HepG2 (cell line): Measurements from ENCODE around the gene SLC9A5. TPM values are rescaled to one million over a fixed set of nuclear protein-coding genes. Genes with fewer than 3 reads are reported as not detected.
A peak's percentile ranks its signal among the peaks of the same experiment; 100 is the strongest.

Experiments used
- ATAC-seq: fragments of 200-7000 bp; cut with Tn5 transposase; 3 replicates; pipeline ENCODE4 v1.9.1; 2020; ENCODE audit warnings: mild to moderate bottlenecking, moderate library complexity
- BruUV-seq: library from RNA; stranded (reverse); fragments of 400-500 nt; replicated peaks from 2 replicates; lab custom pipeline; 2021; lab: Mats Ljungman, UMichigan
- CTCF ChIA-PET: fragments of 300-600 bp; formaldehyde crosslinking; extraction: SDS; loops from one replicate; lab custom pipeline; 2021; ENCODE audit warnings: low total read pairs, inconsistent platforms, low intra/inter-chr PET ratio; lab: Yijun Ruan, JAX
- POLR2A ChIA-PET: fragments of 350-600 bp; sonication (Branson Sonifier 250); formaldehyde crosslinking; loops from one replicate; lab custom pipeline; 2020; ENCODE audit warnings: antibody characterized with exemption, inconsistent platforms; lab: Yijun Ruan, JAX
- DNase-seq: peaks from one replicate; pipeline ENCODE4 v3.0.0-alpha.2; 2015; ENCODE audit warnings: low spot score
- FAIRE-seq: peaks from 3 replicates; lab custom pipeline; 2011; peaks lifted over from hg19 to GRCh38; lab: Jason Lieb, UNC
- H2AFZ ChIP-seq: one replicate; pipeline ENCODE4 v1.6.1; 2011; ENCODE audit warnings: low read length, inconsistent platforms
- H3K27ac ChIP-seq: fragments of 300-600 bp; 3 replicates; pipeline ENCODE4 v1.8.0; 2011; ENCODE audit warnings: mixed run types, mild to moderate bottlenecking, mixed read lengths, low read length, inconsistent platforms; ENCODE audit not compliant: insufficient read depth; ENCODE audit errors: extremely low read length
- H3K27me3 ChIP-seq, 2 experiments: fragments of 200-600 bp in 1 of 2; 2 replicates in 1 of 2; 3 replicates in 1 of 2; pipeline versions ENCODE4 v1.6.0 to v1.8.0; 2011; ENCODE audit warnings: low read length in 2 of 2, mild to moderate bottlenecking in 2 of 2, moderate library complexity in 2 of 2, inconsistent platforms in 1 of 2; ENCODE audit not compliant: insufficient read depth in 2 of 2, control insufficient read depth in 1 of 2
- H3K36me3 ChIP-seq, 2 experiments: fragments of 200-600 bp in 1 of 2; replicated peaks in 1 of 2; 2 replicates in 1 of 2; 3 replicates in 1 of 2; pipeline versions ENCODE4 v1.5.1 to v1.8.0; 2011; ENCODE audit warnings: low read length in 2 of 2, inconsistent platforms in 1 of 2; ENCODE audit not compliant: insufficient read depth in 2 of 2, control insufficient read depth in 1 of 2
- H3K4me1 ChIP-seq: 2 replicates; pipeline ENCODE4 v1.5.1; 2012; ENCODE audit warnings: low read length, inconsistent platforms; ENCODE audit not compliant: insufficient read depth
- H3K4me2 ChIP-seq: 2 replicates; pipeline ENCODE4 v1.6.0; 2011; ENCODE audit warnings: low read depth, low read length, inconsistent platforms
- H3K4me3 ChIP-seq, 3 experiments: fragments of 200-600 bp in 1 of 3; sonication (generic), shearing (Covaris generic) in 1 of 3; replicated peaks in 1 of 3; 2 replicates each; pipeline ENCODE4 v1.5.1; 2011 to 2016; ENCODE audit warnings: low read length in 3 of 3, inconsistent platforms in 2 of 3, low read depth in 2 of 3, mild to moderate bottlenecking in 2 of 3, control low read depth in 1 of 3, mixed read lengths in 1 of 3; ENCODE audit not compliant: insufficient read depth in 1 of 3
- H3K79me2 ChIP-seq: one replicate; pipeline ENCODE4 v1.6.1; 2011; ENCODE audit warnings: low read length, inconsistent platforms; ENCODE audit not compliant: insufficient read depth
- H3K9ac ChIP-seq: 2 replicates; pipeline ENCODE4 v1.6.0; 2011; ENCODE audit warnings: mild to moderate bottlenecking, low read depth, low read length, inconsistent platforms; ENCODE audit not compliant: insufficient read depth
- H3K9me3 ChIP-seq: 2 replicates; pipeline ENCODE4 v1.5.1; 2012; ENCODE audit warnings: mild to moderate bottlenecking, low read length
- H4K20me1 ChIP-seq: 2 replicates; pipeline ENCODE4 v1.6.0; 2011; ENCODE audit warnings: inconsistent platforms, mild to moderate bottlenecking, low read length, moderate library complexity; ENCODE audit not compliant: insufficient read depth
- HOXA3 ChIP-seq: sonication (generic); formaldehyde crosslinking; IDR thresholded peaks from 2 replicates; pipeline ENCODE4 v1.5.0; 2020; ENCODE audit warnings: missing genetic modification reagents
- KDM1A ChIP-seq: IDR thresholded peaks from 2 replicates; pipeline ENCODE4 v1.6.1; 2016; ENCODE audit warnings: missing compliant biosample characterization
- KLF13 ChIP-seq: sonication (generic); formaldehyde crosslinking; IDR thresholded peaks from 2 replicates; pipeline ENCODE4 v1.4.0; 2020; ENCODE audit warnings: mild to moderate bottlenecking, missing genetic modification reagents
- NRL ChIP-seq: sonication (generic); formaldehyde crosslinking; IDR thresholded peaks from 2 replicates; pipeline ENCODE4 v1.5.0; 2020; ENCODE audit warnings: missing genetic modification reagents, mild to moderate bottlenecking, moderate library complexity, borderline replicate concordance
- ZNF589 ChIP-seq: sonication (generic); formaldehyde crosslinking; conservative IDR thresholded peaks from 2 replicates; pipeline ENCODE4 v1.8.0; 2022; ENCODE audit warnings: mild to moderate bottlenecking, moderate library complexity, missing genetic modification reagents
- ZNF782 ChIP-seq: sonication (generic); formaldehyde crosslinking; IDR thresholded peaks from 2 replicates; pipeline ENCODE4 v1.4.0; 2020; ENCODE audit warnings: missing genetic modification reagents, mild to moderate bottlenecking, borderline replicate concordance
- WGBS: methylation state at CpG from one replicate; pipeline ENCODE4 v1.1.6; 2017; ENCODE audit warnings: low lambda C conversion rate; 5-methylcytosine and 5-hydroxymethylcytosine counted together
- in situ Hi-C: cut with HindIII; loops from 2 replicates; pipeline ENCODE4 v1.10.0; 2017; ENCODE audit warnings: low pct_unique_long_range_greater_than_20kb; ENCODE audit not compliant: extremely low pct_ligation_motif_present
- intact Hi-C: fragments of 100-400 bp; cut with micrococcal nuclease; formaldehyde crosslinking; loops from one replicate; pipeline ENCODE4 v1.10.0; 2022; ENCODE audit not compliant: unreplicated experiment
- polyA plus RNA-seq, 8 experiments: library from polyadenylated mRNA; depleted of rRNA in 3 of 8; stranded (reverse) in 7 of 8; unstranded in 1 of 8; fragments of >200 nt; fragmentation: Illumina TruSeq in 4 of 8; extraction: Trizol in 4 of 8; gene quantifications; 2 replicates each; pipeline versions ENCODE4 v1.2.1 to v1.2.3, GENCODE V29; 2011 to 2016; ENCODE audit warnings: low read depth in 4 of 8, missing spikeins in 1 of 8, mixed read lengths in 1 of 8; ENCODE audit not compliant: insufficient read depth in 1 of 8
- total RNA-seq, 5 experiments: library from RNA; depleted of rRNA; stranded (reverse); fragments of >200 nt; fragmentation: Illumina TruSeq; extraction: Trizol; gene quantifications; 2 replicates each; pipeline ENCODE4 v1.2.3, GENCODE V29; 2016; ENCODE audit warnings: low read depth in 1 of 5
- TF ChIP-seq, protein P1 (sequence below): sonication (generic); formaldehyde crosslinking; IDR thresholded peaks from 2 replicates; pipeline ENCODE4 v1.4.0; 2020; ENCODE audit warnings: missing genetic modification reagents, borderline replicate concordance
- TF ChIP-seq, protein P2 (sequence below): sonication (generic); formaldehyde crosslinking; IDR thresholded peaks from 2 replicates; pipeline ENCODE4 v1.9.0; 2022; ENCODE audit warnings: missing genetic modification reagents, mild to moderate bottlenecking, borderline replicate concordance
- TF ChIP-seq, protein P3 (sequence below): sonication (generic); formaldehyde crosslinking; IDR thresholded peaks from 2 replicates; pipeline ENCODE4 v1.8.0; 2022; ENCODE audit warnings: mild to moderate bottlenecking, missing genetic modification reagents

Gene SLC9A5
- total and polyA plus RNA-seq, 2 of the 13 experiments (the other 11 are each of a cell fraction or from before 2014, with no cell fraction given) = 0.58 to 1.4 TPM

DNA sequence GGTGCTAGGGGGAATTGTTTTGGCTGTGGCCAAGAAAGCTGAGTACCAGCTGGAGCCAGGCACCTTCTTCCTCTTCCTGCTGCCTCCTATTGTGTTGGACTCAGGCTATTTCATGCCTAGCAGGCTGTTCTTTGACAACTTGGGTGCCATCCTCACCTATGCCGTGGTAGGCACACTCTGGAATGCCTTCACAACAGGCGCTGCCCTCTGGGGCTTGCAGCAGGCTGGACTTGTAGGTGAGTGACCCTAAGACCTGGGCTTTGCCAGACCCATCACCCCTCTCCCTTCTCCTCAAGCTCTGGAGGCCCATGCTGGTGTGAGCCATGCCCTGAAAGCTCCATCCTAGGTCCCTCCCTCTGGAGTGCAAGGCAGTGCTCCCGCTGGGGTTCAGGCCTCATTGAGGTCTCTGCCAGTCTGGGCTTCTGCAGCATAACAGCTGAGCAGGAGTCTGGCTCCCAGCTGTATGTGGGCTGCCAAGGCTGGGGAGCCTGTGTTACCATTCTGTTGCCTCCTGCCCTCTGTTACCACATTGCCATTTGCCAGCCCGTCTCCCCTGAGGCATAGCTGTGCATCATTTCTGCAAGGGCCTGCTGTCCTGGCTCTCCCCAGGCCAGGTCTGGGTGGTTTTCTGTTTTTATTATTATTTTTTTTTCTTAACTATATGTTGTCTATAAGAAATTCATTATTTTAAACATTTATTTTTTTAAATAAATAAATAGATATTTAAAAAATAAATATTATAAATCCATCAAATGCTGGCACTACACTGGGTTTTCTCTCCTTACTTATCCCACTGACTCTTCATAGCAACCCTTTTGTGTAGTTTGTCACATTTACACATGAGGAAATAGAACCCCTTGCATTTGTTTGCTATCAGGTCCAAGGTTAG, 4.1 kb downstream of the SLC9A5 start:
- peaks cover 34% of the 10 kb centered on the region for H3K4me1 ChIP-seq
- peaks cover 0 to 22% of the 10 kb centered on the region in 2 experiments; a peak in 3 of 5 replicates for H3K27me3 ChIP-seq
- no peaks in the 10 kb centered on the region for H3K79me2 ChIP-seq
- FAIRE-seq = no peak
- no peak overlapping the region for H3K9ac ChIP-seq
- DNase-seq = no peak
- no peaks in the 10 kb centered on the region for H3K36me3 ChIP-seq
- H3K4me2 ChIP-seq = no peak overlapping the region
- TF ChIP-seq KDM1A (no peak), NRL (CRISPR knock-in tag) (0 out of 2 replicates have a peak, but pooled peaks have one; percentile 27), HOXA3 (CRISPR knock-in tag) (no peak)
- H3K9me3 ChIP-seq = no peaks in the 10 kb centered on the region
- intact Hi-C loops (no loop called here), in situ Hi-C loops (no loop called here)
- H3K4me3 ChIP-seq = no peak overlapping the region
- 87% methylated on average over 1 of the region's 4 CpGs for WGBS
- ChIA-PET CTCF (no interaction called here), POLR2A (interaction anchor here (1.1 kb wide), 1 partner anchor 15 kb away, joined by 3 read pairs; no protein-coding TSS in a partner anchor)
- ATAC-seq = no peak
- BruUV-seq = no TSS peak
- H3K27ac ChIP-seq = no peak overlapping the region
- H4K20me1 ChIP-seq = no peaks in the 10 kb centered on the region
- no peak overlapping the region for H2AFZ ChIP-seq

DNA sequence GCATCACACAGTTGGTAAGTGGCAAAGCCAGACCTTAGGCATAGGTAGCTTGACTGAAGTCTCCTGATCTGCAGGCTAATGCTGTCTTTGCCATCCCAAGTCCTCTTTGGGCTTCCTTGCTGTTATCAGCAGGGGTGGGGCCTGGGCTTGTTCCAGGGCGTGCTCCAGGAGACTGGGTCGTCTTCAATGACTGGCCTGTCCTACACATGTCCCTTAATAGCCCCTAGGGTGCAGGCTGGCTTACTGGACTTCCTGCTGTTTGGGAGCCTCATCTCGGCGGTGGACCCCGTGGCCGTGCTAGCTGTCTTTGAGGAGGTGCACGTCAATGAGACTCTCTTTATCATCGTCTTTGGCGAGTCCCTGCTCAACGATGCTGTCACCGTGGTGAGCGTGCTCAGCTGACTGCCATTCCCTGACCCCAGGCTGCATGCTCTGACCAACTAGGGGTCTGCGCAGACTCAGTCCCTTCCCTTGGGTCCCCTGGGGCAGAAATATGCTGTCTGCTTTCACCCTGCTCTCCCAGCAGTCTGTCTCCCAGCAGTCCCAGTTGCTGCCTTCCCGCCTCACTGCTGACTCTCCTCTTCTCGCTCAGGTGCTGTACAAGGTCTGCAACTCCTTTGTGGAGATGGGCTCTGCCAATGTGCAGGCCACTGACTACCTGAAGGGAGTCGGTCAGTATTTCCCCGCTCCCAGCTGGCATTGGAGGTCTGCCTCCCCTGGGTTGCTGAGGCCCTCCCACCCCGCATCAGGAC, 6.2 kb downstream of the SLC9A5 start:
- Histone ChIP-seq H2AFZ (no peak overlapping the region), H3K27me3 (peaks cover 0 to 7% of the 10 kb centered on the region in 2 experiments; a peak in 2 of 5 replicates), H3K36me3 (no peaks in the 10 kb centered on the region), H3K27ac (no peak overlapping the region), H3K9me3 (no peaks in the 10 kb centered on the region), H3K4me1 (peaks cover 20% of the 10 kb centered on the region), H3K79me2 (no peaks in the 10 kb centered on the region), H3K9ac (no peak overlapping the region), H4K20me1 (no peaks in the 10 kb centered on the region), H3K4me3 (no peak overlapping the region), H3K4me2 (no peak overlapping the region)
- FAIRE-seq = no peak
- ATAC-seq = no peak
- in situ Hi-C loops (no loop called here), intact Hi-C loops (no loop called here)
- ChIA-PET POLR2A (no interaction called here), CTCF (no interaction called here)
- 69% methylated on average over 17 of the region's 18 CpGs for WGBS
- no peak for DNase-seq
- BruUV-seq = no TSS peak
- TF ChIP-seq KLF13 (CRISPR knock-in tag) (no peak), ZNF589 (CRISPR knock-in tag) (no peak), ZNF782 (CRISPR knock-in tag) (no peak)
- TF ChIP-seq, protein P1, sequence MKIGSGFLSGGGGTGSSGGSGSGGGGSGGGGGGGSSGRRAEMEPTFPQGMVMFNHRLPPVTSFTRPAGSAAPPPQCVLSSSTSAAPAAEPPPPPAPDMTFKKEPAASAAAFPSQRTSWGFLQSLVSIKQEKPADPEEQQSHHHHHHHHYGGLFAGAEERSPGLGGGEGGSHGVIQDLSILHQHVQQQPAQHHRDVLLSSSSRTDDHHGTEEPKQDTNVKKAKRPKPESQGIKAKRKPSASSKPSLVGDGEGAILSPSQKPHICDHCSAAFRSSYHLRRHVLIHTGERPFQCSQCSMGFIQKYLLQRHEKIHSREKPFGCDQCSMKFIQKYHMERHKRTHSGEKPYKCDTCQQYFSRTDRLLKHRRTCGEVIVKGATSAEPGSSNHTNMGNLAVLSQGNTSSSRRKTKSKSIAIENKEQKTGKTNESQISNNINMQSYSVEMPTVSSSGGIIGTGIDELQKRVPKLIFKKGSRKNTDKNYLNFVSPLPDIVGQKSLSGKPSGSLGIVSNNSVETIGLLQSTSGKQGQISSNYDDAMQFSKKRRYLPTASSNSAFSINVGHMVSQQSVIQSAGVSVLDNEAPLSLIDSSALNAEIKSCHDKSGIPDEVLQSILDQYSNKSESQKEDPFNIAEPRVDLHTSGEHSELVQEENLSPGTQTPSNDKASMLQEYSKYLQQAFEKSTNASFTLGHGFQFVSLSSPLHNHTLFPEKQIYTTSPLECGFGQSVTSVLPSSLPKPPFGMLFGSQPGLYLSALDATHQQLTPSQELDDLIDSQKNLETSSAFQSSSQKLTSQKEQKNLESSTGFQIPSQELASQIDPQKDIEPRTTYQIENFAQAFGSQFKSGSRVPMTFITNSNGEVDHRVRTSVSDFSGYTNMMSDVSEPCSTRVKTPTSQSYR (CRISPR knock-in tag) = no peak
- TF ChIP-seq, protein P2, sequence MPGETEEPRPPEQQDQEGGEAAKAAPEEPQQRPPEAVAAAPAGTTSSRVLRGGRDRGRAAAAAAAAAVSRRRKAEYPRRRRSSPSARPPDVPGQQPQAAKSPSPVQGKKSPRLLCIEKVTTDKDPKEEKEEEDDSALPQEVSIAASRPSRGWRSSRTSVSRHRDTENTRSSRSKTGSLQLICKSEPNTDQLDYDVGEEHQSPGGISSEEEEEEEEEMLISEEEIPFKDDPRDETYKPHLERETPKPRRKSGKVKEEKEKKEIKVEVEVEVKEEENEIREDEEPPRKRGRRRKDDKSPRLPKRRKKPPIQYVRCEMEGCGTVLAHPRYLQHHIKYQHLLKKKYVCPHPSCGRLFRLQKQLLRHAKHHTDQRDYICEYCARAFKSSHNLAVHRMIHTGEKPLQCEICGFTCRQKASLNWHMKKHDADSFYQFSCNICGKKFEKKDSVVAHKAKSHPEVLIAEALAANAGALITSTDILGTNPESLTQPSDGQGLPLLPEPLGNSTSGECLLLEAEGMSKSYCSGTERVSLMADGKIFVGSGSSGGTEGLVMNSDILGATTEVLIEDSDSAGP (CRISPR knock-in tag) = 0 out of 2 replicates have a peak, but pooled peaks have one; percentile 26
- TF ChIP-seq, protein P3, sequence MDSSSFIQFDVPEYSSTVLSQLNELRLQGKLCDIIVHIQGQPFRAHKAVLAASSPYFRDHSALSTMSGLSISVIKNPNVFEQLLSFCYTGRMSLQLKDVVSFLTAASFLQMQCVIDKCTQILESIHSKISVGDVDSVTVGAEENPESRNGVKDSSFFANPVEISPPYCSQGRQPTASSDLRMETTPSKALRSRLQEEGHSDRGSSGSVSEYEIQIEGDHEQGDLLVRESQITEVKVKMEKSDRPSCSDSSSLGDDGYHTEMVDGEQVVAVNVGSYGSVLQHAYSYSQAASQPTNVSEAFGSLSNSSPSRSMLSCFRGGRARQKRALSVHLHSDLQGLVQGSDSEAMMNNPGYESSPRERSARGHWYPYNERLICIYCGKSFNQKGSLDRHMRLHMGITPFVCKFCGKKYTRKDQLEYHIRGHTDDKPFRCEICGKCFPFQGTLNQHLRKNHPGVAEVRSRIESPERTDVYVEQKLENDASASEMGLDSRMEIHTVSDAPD (CRISPR knock-in tag) = no peak
